Measurements from ENCODE around the gene ZGLP1. TPM values are rescaled to one million over a fixed set of nuclear protein-coding genes. Genes with fewer than 3 reads are reported as not detected.

Gene ZGLP1
- total RNA-seq, 1 donor from 2014 or later = 0.35 TPM

GRCh38 chr19:10292206-10292788 lies 17.3 kb downstream of the ZGLP1 start:
- no peak for DNase-seq (ENCODE audit: low read depth)
- no peak for TF ChIP-seq CTCF (conservative IDR thresholded peaks at IDR 0.05; ENCODE audit: low read depth, low read length)
- H3K4me3 ChIP-seq (ENCODE audit: low read depth, low read length) = peak overlapping the region; percentile 43

GRCh38 chr19:10291554-10292205 lies 17.9 kb downstream of the ZGLP1 start:
- peak overlapping the region; percentile 43 for H3K4me3 ChIP-seq (ENCODE audit: low read depth, low read length)
- no peak for DNase-seq (ENCODE audit: low read depth)
- TF ChIP-seq CTCF (conservative IDR thresholded peaks at IDR 0.05; ENCODE audit: low read depth, low read length) = no peak

- H3K4me3 ChIP-seq (ENCODE audit: low read depth, low read length) = peak overlapping the region; percentile 43
- TF ChIP-seq CTCF (conservative IDR thresholded peaks at IDR 0.05; ENCODE audit: low read depth, low read length) = no peak
- DNase-seq (ENCODE audit: low read depth) = no peak
Measured at GRCh38 chr19:10290876-10291553, 18.6 kb downstream of the ZGLP1 start.

- no peak overlapping the region for H3K4me3 ChIP-seq (ENCODE audit: low read depth, low read length)
- no peak for DNase-seq (ENCODE audit: low read depth)
- TF ChIP-seq CTCF (conservative IDR thresholded peaks at IDR 0.05; ENCODE audit: low read depth, low read length) = no peak
Measured at GRCh38 chr19:10290357-10290875, 19.2 kb downstream of the ZGLP1 start.

GRCh38 chr19:10289836-10290356 lies 19.7 kb downstream of the ZGLP1 start, which contains the start of gene ICAM5:
TSS of gene ICAM5 (plus strand) at chr19:10289952. CDS start at chr19:10290044, 92 bp downstream.
- TF ChIP-seq CTCF (conservative IDR thresholded peaks at IDR 0.05; ENCODE audit: low read depth, low read length) = no peak
- peak within 1 kb of the TSS; percentile 43 for H3K4me3 ChIP-seq (ENCODE audit: low read depth, low read length)
- DNase-seq (ENCODE audit: low read depth) = no peak

- no peak for TF ChIP-seq CTCF (conservative IDR thresholded peaks at IDR 0.05; ENCODE audit: low read depth, low read length)
- DNase-seq (ENCODE audit: low read depth) = no peak
- peak overlapping the region; percentile 20 for H3K4me3 ChIP-seq (ENCODE audit: low read depth, low read length)
Measured at GRCh38 chr19:10289167-10289835, 20.3 kb downstream of the ZGLP1 start.

Measured in epithelial cell of proximal tubule (primary cell).